Loucy (cell line): ENCODE data around the gene ZNF280A.

ENCODE experiments used
- EZH2phosphoT487 ChIP-seq: fragments of 200-600 bp; IDR thresholded peaks from 2 replicates; pipeline ENCODE4 v1.6.1; 2018; ENCODE audit warnings: antibody characterized with exemption, mild to moderate bottlenecking, moderate library complexity, borderline replicate concordance
- TF ChIP-seq, protein P1 (sequence below): fragments of 200-600 bp; sonication (generic); conservative IDR thresholded peaks from 2 replicates; pipeline ENCODE4 v1.5.1; 2014; ENCODE audit warnings: mild to moderate bottlenecking, antibody characterized with exemption, low read length

DNA sequence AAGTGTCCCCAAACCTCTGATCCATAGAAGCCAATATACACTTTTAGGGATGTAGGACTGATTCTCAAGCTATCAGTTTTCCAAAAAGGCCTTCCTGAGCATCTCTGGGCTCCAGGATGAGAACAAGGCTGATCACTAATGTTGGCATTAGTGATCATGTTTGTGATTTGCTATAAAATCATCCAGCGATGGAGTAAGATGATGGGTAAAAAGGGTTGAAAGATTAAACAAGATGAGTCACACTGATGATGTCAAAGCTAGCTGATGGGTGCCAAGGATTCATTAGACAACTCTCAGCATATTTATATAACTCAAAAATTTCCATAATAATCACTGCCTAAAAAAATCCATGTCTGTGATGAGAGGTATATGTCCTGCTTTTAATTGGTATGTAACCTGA, 54.3 kb downstream of the ZNF280A start:
- TF ChIP-seq, protein P1, sequence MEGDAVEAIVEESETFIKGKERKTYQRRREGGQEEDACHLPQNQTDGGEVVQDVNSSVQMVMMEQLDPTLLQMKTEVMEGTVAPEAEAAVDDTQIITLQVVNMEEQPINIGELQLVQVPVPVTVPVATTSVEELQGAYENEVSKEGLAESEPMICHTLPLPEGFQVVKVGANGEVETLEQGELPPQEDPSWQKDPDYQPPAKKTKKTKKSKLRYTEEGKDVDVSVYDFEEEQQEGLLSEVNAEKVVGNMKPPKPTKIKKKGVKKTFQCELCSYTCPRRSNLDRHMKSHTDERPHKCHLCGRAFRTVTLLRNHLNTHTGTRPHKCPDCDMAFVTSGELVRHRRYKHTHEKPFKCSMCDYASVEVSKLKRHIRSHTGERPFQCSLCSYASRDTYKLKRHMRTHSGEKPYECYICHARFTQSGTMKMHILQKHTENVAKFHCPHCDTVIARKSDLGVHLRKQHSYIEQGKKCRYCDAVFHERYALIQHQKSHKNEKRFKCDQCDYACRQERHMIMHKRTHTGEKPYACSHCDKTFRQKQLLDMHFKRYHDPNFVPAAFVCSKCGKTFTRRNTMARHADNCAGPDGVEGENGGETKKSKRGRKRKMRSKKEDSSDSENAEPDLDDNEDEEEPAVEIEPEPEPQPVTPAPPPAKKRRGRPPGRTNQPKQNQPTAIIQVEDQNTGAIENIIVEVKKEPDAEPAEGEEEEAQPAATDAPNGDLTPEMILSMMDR, result no peak
- TF ChIP-seq EZH2phosphoT487, result no peak
